AG04450 (cell line): ENCODE results near the gene SERINC5. TPM values are rescaled to one million over a fixed set of nuclear protein-coding genes. Genes with fewer than 3 reads are reported as not detected.
"Not testable (repeated sequence)": the region's sequence is repeated elsewhere in the genome, so short reads cannot be mapped to it uniquely, and the experiment has no call there.

Experiments
- CTCF ChIA-PET: fragments of 300-600, 350-600 bp; formaldehyde crosslinking; extraction: SDS; loops from one replicate; lab custom pipeline; 2022; ENCODE audit warnings: antibody characterized with exemption, inconsistent platforms; lab: Charles Lee
- POLR2A ChIA-PET: fragments of 350-600 bp; formaldehyde crosslinking; extraction: SDS; loops from one replicate; lab custom pipeline; 2021; ENCODE audit warnings: antibody characterized with exemption, inconsistent platforms; lab: Yijun Ruan, JAX
- DNase-seq: peaks from one replicate; pipeline ENCODE4 v3.0.0-alpha.2; 2011; ENCODE audit warnings: low read depth, low spot score
- H3K27ac ChIP-seq: one replicate; pipeline ENCODE4 v1.5.1; 2012; ENCODE audit warnings: low read depth, low read length, control low read depth
- H3K27me3 ChIP-seq: one replicate; pipeline ENCODE4 v1.6.0; 2012; ENCODE audit warnings: low read length; ENCODE audit not compliant: control insufficient read depth, insufficient read depth
- H3K4me3 ChIP-seq: 2 replicates; pipeline ENCODE4 v1.5.1; 2011; ENCODE audit warnings: mild to moderate bottlenecking, low read depth, low read length, control low read depth
- H3K9me3 ChIP-seq: 2 replicates; pipeline ENCODE4 v1.5.1; 2012; ENCODE audit warnings: low read length; ENCODE audit not compliant: control insufficient read depth, insufficient read depth
- CTCF ChIP-seq: IDR thresholded peaks from 2 replicates; pipeline ENCODE4 v1.5.1; 2011; ENCODE audit warnings: low read depth, low read length, control low read depth, inconsistent platforms
- polyA plus RNA-seq: library from polyadenylated mRNA; depleted of rRNA; stranded (reverse); fragments of >200 nt; gene quantifications from 2 replicates; pipeline ENCODE4 v1.2.3, GENCODE V29; 2011

Gene SERINC5
- polyA plus RNA-seq, 1 experiment = 8.5 TPM

GRCh38 chr5:80139466-80139972 is 116.3 kb downstream of the SERINC5 start:
- Histone ChIP-seq H3K27me3 (no peaks in the 10 kb centered on the region), H3K9me3 (no peaks in the 10 kb centered on the region), H3K27ac (no peak overlapping the region), H3K4me3 (no peak overlapping the region)
- DNase-seq = no peak
- TF ChIP-seq CTCF = no peak
- ChIA-PET POLR2A (no interaction called here), CTCF (interaction anchor here (0.6 to 1.1 kb wide), 2 partner anchors 168 to 562 kb away, joined by 3 read pairs; no protein-coding TSS in a partner anchor)

- H3K9me3 ChIP-seq = no peaks in the 10 kb centered on the region
- CTCF ChIA-PET = interaction anchor here (0.6 kb wide), 1 partner anchor 561 kb away, joined by 3 read pairs; no protein-coding TSS in a partner anchor
- POLR2A ChIA-PET = no interaction called here
- no peak for DNase-seq
- no peak overlapping the region for H3K4me3 ChIP-seq
- TF ChIP-seq CTCF = no peak
- H3K27me3 ChIP-seq = no peaks in the 10 kb centered on the region
- H3K27ac ChIP-seq = no peak overlapping the region
Measured at GRCh38 chr5:80138486-80138885, 117.4 kb downstream of the SERINC5 start.

DNA sequence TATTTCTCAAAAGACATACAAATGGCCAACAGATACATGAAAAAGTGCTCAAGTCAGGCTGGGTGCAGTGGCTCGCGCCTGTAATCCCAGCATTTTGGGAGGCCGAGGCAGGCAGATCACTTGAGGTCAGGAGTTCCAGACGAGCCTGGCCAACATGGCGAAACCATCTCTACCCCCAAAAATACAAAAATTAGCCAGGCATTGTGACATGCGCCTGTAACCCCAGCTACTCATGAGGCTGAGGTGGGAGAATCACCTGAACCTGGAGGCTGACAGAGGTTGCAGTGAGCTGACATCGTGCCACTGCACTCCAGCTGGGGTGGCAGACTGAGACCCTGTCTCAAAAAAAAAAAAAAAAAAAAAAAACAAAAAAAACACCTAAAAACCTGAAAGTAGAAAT is 119.0 kb downstream of the SERINC5 start:
- POLR2A ChIA-PET, H3K9me3 ChIP-seq, H3K4me3 ChIP-seq, H3K27me3 ChIP-seq, H3K27ac ChIP-seq, DNase-seq, CTCF ChIA-PET: not testable (repeated sequence)

DNA sequence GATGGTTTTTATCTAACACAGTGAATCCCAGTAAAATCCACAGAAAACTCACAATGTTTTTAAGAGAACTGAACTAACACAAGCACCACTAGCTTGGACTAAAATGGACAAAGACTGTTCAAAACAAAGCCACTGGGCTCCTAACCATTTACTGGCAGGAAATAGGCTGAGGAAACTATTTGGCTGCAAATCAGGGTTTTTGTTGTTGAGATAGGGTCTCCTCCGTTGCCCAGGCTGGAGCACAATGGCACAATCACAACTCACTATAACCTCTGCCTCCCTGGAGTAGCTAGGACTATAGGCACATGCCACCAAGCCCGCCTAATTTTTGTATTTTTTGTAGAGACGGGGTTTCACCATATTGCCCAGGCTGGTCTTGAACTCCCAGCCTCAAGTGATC is 121.0 kb downstream of the SERINC5 start:
- H3K27me3 ChIP-seq = no peaks in the 10 kb centered on the region
- CTCF ChIA-PET = no interaction called here
- H3K27ac ChIP-seq = no peak overlapping the region
- no peak overlapping the region for H3K4me3 ChIP-seq
- POLR2A ChIA-PET = no interaction called here
- TF ChIP-seq CTCF = no peak
- no peak for DNase-seq
- no peaks in the 10 kb centered on the region for H3K9me3 ChIP-seq

DNA sequence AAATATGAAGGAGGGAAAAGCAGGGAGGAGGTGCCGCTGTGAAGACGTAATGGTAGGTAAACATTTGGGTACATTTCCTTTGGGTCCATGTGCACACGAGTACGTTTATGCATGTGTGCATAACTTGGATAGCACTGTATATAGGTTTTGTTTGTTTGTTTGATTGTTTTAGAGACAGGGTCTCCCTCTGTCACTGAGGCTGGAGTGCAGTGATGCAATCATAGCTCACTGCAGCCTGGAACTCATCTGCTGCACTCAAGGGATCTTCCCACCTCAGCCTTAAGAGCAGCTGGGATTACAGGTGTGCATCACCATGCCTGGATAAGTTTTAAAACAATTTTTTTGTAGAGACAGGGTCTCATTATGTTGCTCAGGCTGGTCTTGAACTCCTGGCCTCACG is 126.7 kb downstream of the SERINC5 start:
- Histone ChIP-seq H3K27me3 (peaks cover 2% of the 10 kb centered on the region), H3K9me3 (no peaks in the 10 kb centered on the region), H3K27ac (no peak overlapping the region), H3K4me3 (no peak overlapping the region)
- TF ChIP-seq CTCF = no peak
- ChIA-PET POLR2A (no interaction called here), CTCF (no interaction called here)
- DNase-seq = no peak

DNA sequence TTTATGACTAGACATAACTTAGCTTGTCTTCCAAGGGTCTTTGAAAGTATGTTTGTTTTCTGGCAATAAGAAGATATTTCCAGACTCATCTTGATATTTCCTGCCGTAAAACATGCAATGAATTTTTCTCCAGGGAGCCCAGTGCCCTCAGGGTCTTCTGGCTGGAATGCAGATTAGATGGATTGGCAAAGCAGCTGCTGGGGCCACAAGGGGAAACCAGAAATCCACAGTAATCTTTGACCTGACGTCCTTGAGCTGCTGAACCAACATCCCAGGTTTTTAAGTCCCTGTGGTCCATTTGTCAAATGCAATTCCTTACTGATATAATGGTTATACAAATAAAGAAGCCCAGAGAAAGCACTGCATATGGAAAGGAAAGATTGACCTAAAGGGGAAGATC is 127.7 kb downstream of the SERINC5 start:
- DNase-seq = no peak
- POLR2A ChIA-PET = no interaction called here
- H3K9me3 ChIP-seq = no peaks in the 10 kb centered on the region
- no peak overlapping the region for H3K27ac ChIP-seq
- no peak for TF ChIP-seq CTCF
- H3K4me3 ChIP-seq = no peak overlapping the region
- CTCF ChIA-PET = no interaction called here
- peaks cover 5% of the 10 kb centered on the region for H3K27me3 ChIP-seq
